ENCODE data around the gene COL24A1.

DNA sequence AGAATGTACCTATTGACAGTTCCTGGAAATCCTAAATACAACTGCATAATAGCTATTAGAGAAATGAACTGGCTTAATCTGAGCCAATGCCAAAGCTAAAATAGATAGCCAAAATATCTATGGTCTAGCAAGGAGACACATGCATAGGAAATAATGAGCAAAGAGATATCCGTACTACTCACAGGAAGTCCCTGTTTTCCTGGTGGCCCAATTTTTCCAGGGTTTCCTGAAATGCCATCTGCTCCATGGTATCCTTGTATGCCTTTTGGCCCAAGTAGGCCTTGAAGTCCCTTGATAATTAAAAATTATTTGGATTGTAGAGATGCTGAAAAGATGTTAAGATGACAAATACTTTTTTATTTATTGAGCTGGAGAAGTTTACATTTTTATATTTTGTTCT lies 340.0 kb downstream of the COL24A1 start:
- TF ChIP-seq, protein P1, sequence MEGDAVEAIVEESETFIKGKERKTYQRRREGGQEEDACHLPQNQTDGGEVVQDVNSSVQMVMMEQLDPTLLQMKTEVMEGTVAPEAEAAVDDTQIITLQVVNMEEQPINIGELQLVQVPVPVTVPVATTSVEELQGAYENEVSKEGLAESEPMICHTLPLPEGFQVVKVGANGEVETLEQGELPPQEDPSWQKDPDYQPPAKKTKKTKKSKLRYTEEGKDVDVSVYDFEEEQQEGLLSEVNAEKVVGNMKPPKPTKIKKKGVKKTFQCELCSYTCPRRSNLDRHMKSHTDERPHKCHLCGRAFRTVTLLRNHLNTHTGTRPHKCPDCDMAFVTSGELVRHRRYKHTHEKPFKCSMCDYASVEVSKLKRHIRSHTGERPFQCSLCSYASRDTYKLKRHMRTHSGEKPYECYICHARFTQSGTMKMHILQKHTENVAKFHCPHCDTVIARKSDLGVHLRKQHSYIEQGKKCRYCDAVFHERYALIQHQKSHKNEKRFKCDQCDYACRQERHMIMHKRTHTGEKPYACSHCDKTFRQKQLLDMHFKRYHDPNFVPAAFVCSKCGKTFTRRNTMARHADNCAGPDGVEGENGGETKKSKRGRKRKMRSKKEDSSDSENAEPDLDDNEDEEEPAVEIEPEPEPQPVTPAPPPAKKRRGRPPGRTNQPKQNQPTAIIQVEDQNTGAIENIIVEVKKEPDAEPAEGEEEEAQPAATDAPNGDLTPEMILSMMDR (IDR thresholded peaks at IDR 0.05; ENCODE audit: low read length): no peak
- TF ChIP-seq EZH2 (IDR thresholded peaks at IDR 0.05; ENCODE audit: borderline replicate concordance, low read length): no peak

All from OCI-LY1 (cell line).